Nephron (organoid): ENCODE measurements around the gene CAPN13.

Experiments used
- H3K27ac Mint-ChIP-seq, 3 experiments: 2 replicates each; pipeline ENCODE4 v1.8.0; 2020; ENCODE audit warnings: mixed read lengths in 3 of 3, mild to moderate bottlenecking in 2 of 3, moderate library complexity in 1 of 3
- H3K27me3 Mint-ChIP-seq: 2 replicates; pipeline ENCODE4 v1.8.0; 2021; ENCODE audit warnings: low read depth, mild to moderate bottlenecking, moderate library complexity, mixed read lengths
- H3K36me3 Mint-ChIP-seq: 2 replicates; pipeline ENCODE4 v1.8.0; 2020; ENCODE audit warnings: low read depth, mixed read lengths
- H3K4me1 Mint-ChIP-seq: 2 replicates; pipeline ENCODE4 v1.8.0; 2020; ENCODE audit warnings: mixed read lengths
- H3K4me3 Mint-ChIP-seq, 3 experiments: 2 replicates each; pipeline ENCODE4 v1.8.0; 2020; ENCODE audit warnings: mild to moderate bottlenecking in 3 of 3, mixed read lengths in 3 of 3, moderate library complexity in 2 of 3
- H3K9me3 Mint-ChIP-seq: 2 replicates; pipeline ENCODE4 v1.8.0; 2020; ENCODE audit warnings: mixed read lengths
- CTCF ChIP-seq, 3 experiments: fragments of 200-600 bp; sonication (generic); IDR thresholded peaks; one replicate each; pipeline ENCODE4 v1.5.0; 2021; ENCODE audit warnings: antibody characterized with exemption in 3 of 3; ENCODE audit not compliant: unreplicated experiment in 3 of 3

Gene CAPN13

GRCh38 chr2:30677231-30677630 is 130.0 kb downstream of the CAPN13 start:
- no peak for TF ChIP-seq CTCF (IDR thresholded peaks at IDR 0.05; ENCODE audit: unreplicated experiment in 3 of 3)
- H3K36me3 Mint-ChIP-seq, result no peaks in the 10 kb centered on the region
- no peak overlapping the region for H3K27ac Mint-ChIP-seq
- no peaks in the 10 kb centered on the region for H3K27me3 Mint-ChIP-seq
- H3K9me3 Mint-ChIP-seq, result peaks cover 8% of the 10 kb centered on the region
- H3K4me1 Mint-ChIP-seq, result peaks cover 6% of the 10 kb centered on the region
- H3K4me3 Mint-ChIP-seq, result no peak overlapping the region

- Mint-ChIP-seq H3K27ac (no peak overlapping the region), H3K9me3 (peaks cover 17% of the 10 kb centered on the region), H3K36me3 (no peaks in the 10 kb centered on the region), H3K4me3 (no peak overlapping the region), H3K4me1 (peaks cover 6% of the 10 kb centered on the region), H3K27me3 (no peaks in the 10 kb centered on the region)
- no peak for TF ChIP-seq CTCF (IDR thresholded peaks at IDR 0.05; ENCODE audit: unreplicated experiment in 3 of 3)
Observed at GRCh38 chr2:30675758-30676157, 131.5 kb downstream of the CAPN13 start.

- no peak overlapping the region for H3K4me3 Mint-ChIP-seq
- peaks cover 9% of the 10 kb centered on the region for H3K36me3 Mint-ChIP-seq
- peaks cover 39% of the 10 kb centered on the region for H3K9me3 Mint-ChIP-seq
- TF ChIP-seq CTCF (IDR thresholded peaks at IDR 0.05; ENCODE audit: unreplicated experiment in 3 of 3), result no peak
- H3K4me1 Mint-ChIP-seq, result no peaks in the 10 kb centered on the region
- H3K27me3 Mint-ChIP-seq, result peaks cover 3% of the 10 kb centered on the region
- H3K27ac Mint-ChIP-seq, result no peak overlapping the region
Observed at GRCh38 chr2:30673127-30673526, 134.1 kb downstream of the CAPN13 start.
